ENCODE data around the gene PPP1R26. TPM values are rescaled to one million over a fixed set of nuclear protein-coding genes. Genes with fewer than 3 reads are reported as not detected.

PPP1R26 gene
- total RNA-seq, 2 experiments from 2014 or later: 3.5 to 4.9 TPM

DNA sequence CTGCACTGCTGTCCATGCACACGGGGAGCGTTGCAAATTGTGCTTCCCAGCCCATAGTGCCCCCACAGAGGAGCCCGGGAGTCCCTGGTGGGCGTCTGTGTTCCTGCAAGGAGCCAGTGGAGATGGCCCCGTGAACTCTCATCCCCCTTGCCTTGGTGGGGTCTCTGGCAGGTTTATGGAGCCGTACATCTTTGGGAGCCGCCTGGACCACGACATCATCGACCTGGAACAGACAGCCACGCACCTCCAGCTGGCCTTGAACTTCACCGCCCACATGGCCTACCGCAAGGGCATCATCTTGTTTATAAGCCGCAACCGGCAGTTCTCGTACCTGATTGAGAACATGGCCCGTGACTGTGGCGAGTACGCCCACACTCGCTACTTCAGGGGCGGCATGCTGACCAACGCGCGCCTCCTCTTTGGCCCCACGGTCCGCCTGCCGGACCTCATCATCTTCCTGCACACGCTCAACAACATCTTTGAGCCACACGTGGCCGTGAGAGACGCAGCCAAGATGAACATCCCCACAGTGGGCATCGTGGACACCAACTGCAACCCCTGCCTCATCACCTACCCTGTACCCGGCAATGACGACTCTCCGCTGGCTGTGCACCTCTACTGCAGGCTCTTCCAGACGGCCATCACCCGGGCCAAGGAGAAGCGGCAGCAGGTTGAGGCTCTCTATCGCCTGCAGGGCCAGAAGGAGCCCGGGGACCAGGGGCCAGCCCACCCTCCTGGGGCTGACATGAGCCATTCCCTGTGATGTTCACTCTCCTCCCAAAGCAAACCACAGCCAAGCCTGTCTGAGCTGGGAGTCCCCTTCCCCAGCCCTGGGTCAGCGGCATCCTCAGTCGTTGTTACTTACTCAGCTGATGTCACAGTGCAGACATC is 24.0 kb downstream of the PPP1R26 start:
- Mint-ChIP-seq H3K27ac (no peak overlapping the region), H3K4me3 (no peak overlapping the region), H3K4me1 (ENCODE audit: low read depth) (peaks cover 17% of the 10 kb centered on the region), H3K27me3 (peaks cover 3% of the 10 kb centered on the region), H3K36me3 (peaks cover 30% of the 10 kb centered on the region), H3K9me3 (peaks cover 7% of the 10 kb centered on the region)
- POLR2A ChIA-PET: no interaction called here
- CTCF ChIA-PET: interaction anchor here (1.1 to 1.6 kb wide), 2 partner anchors 13 to 26 kb away, joined by 5 read pairs; no protein-coding TSS in a partner anchor
- DNase-seq: no peak
- intact Hi-C loops (cut with micrococcal nuclease): no loop called here

DNA sequence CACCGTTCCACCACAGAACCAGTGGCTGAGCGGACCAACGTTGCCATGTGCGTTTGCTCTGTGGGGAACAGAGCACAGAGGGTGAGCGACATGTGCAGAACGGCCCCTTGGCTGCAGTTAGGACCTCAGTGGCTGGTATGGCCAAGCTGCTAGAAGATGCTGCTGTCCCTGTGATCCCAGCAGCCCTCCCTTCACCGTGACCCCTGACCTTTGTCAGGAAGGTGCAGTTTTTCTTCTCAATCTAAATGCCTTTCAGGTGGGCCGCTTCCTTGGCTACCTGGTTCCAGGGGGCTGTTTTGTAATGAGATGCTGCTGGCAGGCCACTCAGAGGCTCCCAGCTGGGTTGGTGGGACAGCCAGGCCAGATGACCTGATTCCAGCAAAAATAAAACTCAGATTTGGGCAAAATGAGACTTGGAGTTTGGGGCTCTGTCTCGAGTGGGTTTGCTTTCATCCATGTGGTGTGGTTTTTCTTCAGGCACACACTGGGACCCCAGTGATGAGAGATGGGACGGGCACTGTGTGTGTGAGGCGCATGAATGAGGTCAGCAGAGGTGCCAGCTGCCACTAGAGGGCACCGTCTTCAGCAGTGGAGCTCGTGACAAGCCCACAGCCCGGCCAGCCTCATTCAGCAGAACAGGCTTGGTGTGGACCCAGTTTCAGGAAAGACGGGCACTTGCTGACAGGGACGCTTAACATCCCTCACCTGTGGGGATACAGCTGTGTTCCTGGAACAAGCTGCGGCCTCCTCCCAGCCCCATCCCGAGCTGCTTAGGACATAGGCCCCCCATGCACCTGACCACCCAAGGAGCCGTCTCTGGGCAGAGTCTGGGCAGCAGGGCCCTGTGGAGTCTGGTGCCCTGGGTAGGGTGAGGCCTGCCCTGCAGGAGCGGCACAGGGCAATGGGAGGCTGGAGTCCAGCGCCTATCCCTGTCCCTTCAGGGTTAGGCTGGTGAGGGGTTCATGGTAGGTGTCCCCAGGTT is 25.0 kb downstream of the PPP1R26 start:
- Mint-ChIP-seq H3K27me3 (no peaks in the 10 kb centered on the region), H3K4me3 (no peak overlapping the region), H3K27ac (no peak overlapping the region), H3K4me1 (ENCODE audit: low read depth) (peaks cover 17% of the 10 kb centered on the region), H3K9me3 (peaks cover 17% of the 10 kb centered on the region), H3K36me3 (peaks cover 32% of the 10 kb centered on the region)
- intact Hi-C loops (cut with micrococcal nuclease): no loop called here
- ChIA-PET CTCF (interaction anchor here (0.6 to 1.6 kb wide), 11 partner anchors 11 to 96 kb away, joined by 3 to 5 read pairs (median 4); no protein-coding TSS in a partner anchor), POLR2A (interaction anchor here (0.5 to 1.8 kb wide), 2 partner anchors 24 to 635 kb away, joined by 3 to 7 read pairs; no protein-coding TSS in a partner anchor)
- DNase-seq: peak; percentile 68

- ChIA-PET CTCF (interaction anchor here (1.0 to 1.6 kb wide), 4 partner anchors 15 to 32 kb away, joined by 3 to 5 read pairs (median 4); no protein-coding TSS in a partner anchor), POLR2A (interaction anchor here (1.8 kb wide), 1 partner anchor 25 kb away, joined by 7 read pairs; no protein-coding TSS in a partner anchor)
- Mint-ChIP-seq H3K27ac (no peak overlapping the region), H3K36me3 (peaks cover 32% of the 10 kb centered on the region), H3K4me3 (no peak overlapping the region), H3K9me3 (peaks cover 17% of the 10 kb centered on the region), H3K27me3 (no peaks in the 10 kb centered on the region), H3K4me1 (ENCODE audit: low read depth) (peaks cover 17% of the 10 kb centered on the region)
- intact Hi-C loops (cut with micrococcal nuclease): no loop called here
- no peak for DNase-seq
These were observed 26.0 kb downstream of the PPP1R26 start for GRCh38 chr9:135505406-135506187.

GRCh38 chr9:135506327-135507103 is 26.9 kb downstream of the PPP1R26 start:
- CTCF ChIA-PET: no interaction called here
- POLR2A ChIA-PET: interaction anchor here (1.8 kb wide), 1 partner anchor 26 kb away, joined by 7 read pairs; no protein-coding TSS in a partner anchor
- intact Hi-C loops (cut with micrococcal nuclease): no loop called here

GRCh38 chr9:135507104-135508035 is 27.8 kb downstream of the PPP1R26 start:
- Mint-ChIP-seq H3K4me1 (ENCODE audit: low read depth) (peaks cover 12% of the 10 kb centered on the region), H3K27me3 (no peaks in the 10 kb centered on the region), H3K36me3 (peaks cover 26% of the 10 kb centered on the region), H3K9me3 (peaks cover 17% of the 10 kb centered on the region), H3K4me3 (no peak overlapping the region), H3K27ac (no peak overlapping the region)
- no peak for DNase-seq
- intact Hi-C loops (cut with micrococcal nuclease): no loop called here
- ChIA-PET CTCF (no interaction called here), POLR2A (no interaction called here)

More at GRCh38 chr9:135506327-135507103, 26.9 kb downstream of the PPP1R26 start:
- no peak for DNase-seq
- no peaks in the 10 kb centered on the region for H3K27me3 Mint-ChIP-seq
- H3K4me3 Mint-ChIP-seq: no peak overlapping the region
- H3K4me1 Mint-ChIP-seq (ENCODE audit: low read depth): peaks cover 17% of the 10 kb centered on the region
- H3K36me3 Mint-ChIP-seq: peaks cover 32% of the 10 kb centered on the region
- peaks cover 17% of the 10 kb centered on the region for H3K9me3 Mint-ChIP-seq
- H3K27ac Mint-ChIP-seq: no peak overlapping the region

DNA sequence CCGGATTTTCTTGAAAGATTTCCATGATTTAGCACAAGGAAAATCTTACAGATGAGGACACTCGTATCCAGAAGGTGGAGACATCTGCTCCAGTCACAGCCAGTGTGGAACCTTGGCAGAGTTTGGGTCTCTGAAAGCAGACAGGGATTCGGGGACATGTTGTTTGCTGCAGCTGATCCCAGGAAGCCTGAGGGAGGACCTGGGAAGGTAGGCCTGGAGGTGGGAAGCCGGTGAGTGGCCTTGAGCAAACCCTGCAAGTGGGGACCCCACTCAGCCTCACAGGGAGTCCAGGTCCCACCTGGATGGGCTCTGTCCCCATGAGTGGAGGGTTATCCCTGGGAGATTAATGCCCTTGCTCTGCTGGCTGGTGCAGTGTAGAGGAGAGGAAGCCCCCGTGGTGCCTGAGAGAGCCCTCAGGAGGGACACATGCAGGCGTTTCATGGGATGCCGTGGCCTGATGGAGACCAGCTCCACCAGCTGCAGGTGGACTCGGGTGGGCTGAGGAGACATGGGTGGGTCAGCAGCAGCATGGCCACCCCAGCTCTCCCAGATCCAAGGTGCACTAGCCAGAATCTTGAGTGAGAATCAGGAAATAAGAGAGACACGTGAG is 28.7 kb downstream of the PPP1R26 start:
- no peak for DNase-seq
- Mint-ChIP-seq H3K27me3 (no peaks in the 10 kb centered on the region), H3K27ac (no peak overlapping the region), H3K4me1 (ENCODE audit: low read depth) (peaks cover 8% of the 10 kb centered on the region), H3K4me3 (no peak overlapping the region), H3K9me3 (peaks cover 17% of the 10 kb centered on the region), H3K36me3 (peaks cover 18% of the 10 kb centered on the region)
- intact Hi-C loops (cut with micrococcal nuclease): no loop called here
- CTCF ChIA-PET: no interaction called here
- POLR2A ChIA-PET: no interaction called here

DNA sequence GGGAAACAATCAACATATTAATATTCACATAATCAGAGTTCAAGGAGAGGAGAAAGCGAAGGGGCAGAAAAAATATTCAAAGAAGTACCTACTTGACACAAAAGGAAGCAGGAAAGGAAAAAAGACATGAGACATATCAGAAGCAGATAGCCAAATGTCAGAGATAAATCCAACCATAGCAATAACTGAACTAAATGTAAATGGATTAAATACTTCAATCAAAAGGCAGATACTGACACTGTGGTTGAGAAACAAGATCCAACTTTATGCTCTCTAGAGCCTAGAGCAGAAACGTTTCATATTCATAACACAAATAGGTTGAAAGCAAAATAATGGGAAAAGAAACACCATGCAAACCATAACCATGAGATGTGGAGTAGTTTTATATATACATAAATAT is 29.9 kb downstream of the PPP1R26 start:
- CTCF ChIA-PET: no interaction called here
- peaks cover 17% of the 10 kb centered on the region for H3K9me3 Mint-ChIP-seq
- intact Hi-C loops (cut with micrococcal nuclease): no loop called here
- peaks cover 8% of the 10 kb centered on the region for H3K4me1 Mint-ChIP-seq (ENCODE audit: low read depth)
- POLR2A ChIA-PET: no interaction called here
- DNase-seq: no peak
- peaks cover 9% of the 10 kb centered on the region for H3K36me3 Mint-ChIP-seq
- H3K27ac Mint-ChIP-seq: no peak overlapping the region
- H3K4me3 Mint-ChIP-seq: no peak overlapping the region
- no peaks in the 10 kb centered on the region for H3K27me3 Mint-ChIP-seq

DNA sequence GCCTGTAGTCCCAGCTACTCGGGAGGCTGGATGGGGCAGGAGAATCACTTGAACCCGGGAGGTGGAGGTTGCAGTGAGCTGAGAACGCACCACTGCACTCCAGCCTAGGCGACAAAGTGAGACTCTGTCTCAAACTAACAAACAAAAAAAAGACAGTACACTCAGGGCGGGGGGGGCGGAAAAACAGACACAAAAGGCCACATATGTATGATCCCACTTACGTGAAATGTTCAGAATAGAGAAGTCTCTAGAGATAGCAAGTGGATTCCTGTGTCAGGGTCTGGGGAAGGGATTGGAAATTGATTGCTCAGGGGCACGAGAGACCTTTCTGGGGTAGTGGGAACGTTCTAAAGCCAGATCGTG is 32.6 kb downstream of the PPP1R26 start:
- H3K27me3 Mint-ChIP-seq: no peaks in the 10 kb centered on the region
- peaks cover 5% of the 10 kb centered on the region for H3K4me1 Mint-ChIP-seq (ENCODE audit: low read depth)
- H3K4me3 Mint-ChIP-seq: no peak overlapping the region
- H3K27ac Mint-ChIP-seq: no peak overlapping the region
- peaks cover 2% of the 10 kb centered on the region for H3K36me3 Mint-ChIP-seq
- ChIA-PET POLR2A (no interaction called here), CTCF (no interaction called here)
- peaks cover 17% of the 10 kb centered on the region for H3K9me3 Mint-ChIP-seq
- intact Hi-C loops (cut with micrococcal nuclease): no loop called here
- no peak for DNase-seq

DNA sequence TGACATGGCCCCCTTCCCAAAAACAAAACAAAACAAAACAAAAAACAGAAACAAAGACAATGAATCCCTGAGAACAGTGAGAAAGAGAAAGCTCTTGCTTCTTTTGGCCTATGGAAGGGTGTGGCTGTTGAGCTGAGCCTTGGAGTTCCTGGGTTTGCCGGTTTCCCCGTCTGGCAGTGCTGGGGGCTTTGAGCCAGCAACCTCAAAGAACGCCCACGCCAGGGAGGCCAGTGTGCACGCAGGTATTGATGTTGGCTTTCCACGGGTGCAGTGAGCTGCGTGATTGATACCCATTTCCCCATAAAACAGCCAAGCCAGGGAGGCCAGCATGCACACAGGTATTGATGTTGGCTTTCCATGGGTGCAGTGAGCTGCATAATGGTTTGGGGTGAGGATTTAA is 33.3 kb downstream of the PPP1R26 start:
- intact Hi-C loops (cut with micrococcal nuclease): no loop called here
- ChIA-PET POLR2A (no interaction called here), CTCF (no interaction called here)
- no peak overlapping the region for H3K4me3 Mint-ChIP-seq
- no peak overlapping the region for H3K27ac Mint-ChIP-seq
- H3K4me1 Mint-ChIP-seq (ENCODE audit: low read depth): peaks cover 5% of the 10 kb centered on the region
- H3K9me3 Mint-ChIP-seq: peaks cover 15% of the 10 kb centered on the region
- peaks cover 2% of the 10 kb centered on the region for H3K36me3 Mint-ChIP-seq
- peaks cover 1% of the 10 kb centered on the region for H3K27me3 Mint-ChIP-seq
- peak; percentile 3 for DNase-seq

DNA sequence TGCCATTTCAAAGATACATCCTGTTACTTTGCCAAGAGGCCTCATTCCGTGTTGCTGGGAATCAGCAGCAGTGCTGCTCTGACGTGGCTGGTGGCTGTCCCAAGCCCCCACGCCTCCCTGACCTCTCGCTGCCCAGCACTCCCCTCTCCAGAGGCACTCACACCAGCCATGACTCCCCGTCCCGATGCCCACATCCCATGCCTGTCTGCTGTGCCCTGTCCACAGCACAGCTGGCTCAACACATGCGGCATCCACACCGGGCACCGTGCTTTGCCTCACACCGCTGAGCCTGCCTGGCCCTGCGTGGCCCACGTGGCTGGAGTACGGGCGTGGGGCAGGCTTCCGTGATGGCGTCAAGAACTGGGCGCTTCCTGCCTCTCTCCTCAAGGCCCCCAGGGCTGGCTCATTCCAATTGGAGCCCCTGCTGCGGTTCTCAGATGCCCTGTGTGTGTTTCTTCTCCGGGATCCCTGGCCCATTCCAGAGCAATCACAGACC is 33.8 kb downstream of the PPP1R26 start:
- DNase-seq: peak; percentile 4
- intact Hi-C loops (cut with micrococcal nuclease): no loop called here
- ChIA-PET POLR2A (no interaction called here), CTCF (no interaction called here)
- Mint-ChIP-seq H3K27me3 (peaks cover 1% of the 10 kb centered on the region), H3K36me3 (peaks cover 2% of the 10 kb centered on the region), H3K9me3 (peaks cover 12% of the 10 kb centered on the region), H3K27ac (no peak overlapping the region), H3K4me3 (no peak overlapping the region), H3K4me1 (ENCODE audit: low read depth) (peaks cover 5% of the 10 kb centered on the region)
